T-helper 1 cell treated with Interleukin-12 subunit alpha and Interleukin-12 subunit beta and Interleukin-4 antibody, amounts not matched to agents 30 ng/mL and 1 ng/mL, for 36 hours (primary cell): ENCODE data around the gene DRD1. TPM values are rescaled to one million over a fixed set of nuclear protein-coding genes. Genes with fewer than 3 reads are reported as not detected.

Experiments
- intact Hi-C: fragments of 100-400 bp; cut with micrococcal nuclease; formaldehyde crosslinking; loops from one replicate; pipeline ENCODE4 v1.15.1; 2024
- total RNA-seq: library from RNA; stranded (reverse); gene quantifications from 2 replicates; pipeline ENCODE4 v1.2.3, GENCODE V29; 2022

DRD1 gene
- total RNA-seq = not detected in 2 replicates

DNA sequence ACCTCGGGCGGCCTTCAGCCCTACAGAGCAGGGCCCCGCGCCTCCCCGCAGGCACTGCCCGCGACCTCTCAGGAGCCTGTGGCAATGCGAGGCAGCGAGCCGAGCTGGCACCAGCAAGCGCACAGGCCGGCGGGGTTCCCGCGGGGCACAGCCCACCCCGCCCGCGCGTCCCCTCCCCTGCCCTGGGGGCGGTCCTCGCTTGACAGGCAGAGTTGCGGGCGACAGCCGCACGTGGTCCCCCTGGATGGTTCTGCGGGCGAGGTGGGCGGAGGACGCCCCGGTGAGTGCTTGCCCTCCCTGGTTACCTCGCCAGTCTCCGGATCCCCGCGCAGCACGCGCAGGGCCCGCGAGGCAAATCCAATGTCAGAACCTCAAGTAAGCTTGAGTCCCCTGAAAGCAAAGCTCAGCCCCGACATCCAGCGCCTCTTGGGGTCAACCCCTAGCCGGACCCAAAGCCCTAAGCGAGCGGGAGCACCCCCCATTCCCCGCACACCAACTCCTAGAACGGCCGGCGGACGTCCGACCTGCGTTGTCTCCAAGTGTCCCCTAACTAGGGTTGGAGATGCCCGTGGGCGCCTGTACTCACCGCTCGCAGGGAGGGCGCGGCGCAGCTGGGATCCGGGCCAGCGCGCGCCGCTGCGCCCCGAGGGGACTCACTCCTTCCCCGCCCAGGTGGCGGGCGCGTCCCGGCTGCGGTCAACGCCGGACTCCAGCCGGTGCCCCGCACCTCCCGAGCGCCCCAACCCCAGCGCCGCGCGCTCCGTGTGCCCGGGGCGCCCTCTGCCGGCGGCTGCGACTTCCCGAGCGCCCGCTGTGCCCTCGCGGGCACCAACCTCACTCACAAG is at the start of gene DRD1:
DRD1 (minus strand) TSS at position 123 of the 845 bp plus-strand sequence. CDS start 1,083 bp downstream, outside the sequence.
- intact Hi-C loops = loop anchor here (1.0 kb wide), 2 partner anchors 493 to 534 kb away; no protein-coding TSS in a partner anchor

DNA sequence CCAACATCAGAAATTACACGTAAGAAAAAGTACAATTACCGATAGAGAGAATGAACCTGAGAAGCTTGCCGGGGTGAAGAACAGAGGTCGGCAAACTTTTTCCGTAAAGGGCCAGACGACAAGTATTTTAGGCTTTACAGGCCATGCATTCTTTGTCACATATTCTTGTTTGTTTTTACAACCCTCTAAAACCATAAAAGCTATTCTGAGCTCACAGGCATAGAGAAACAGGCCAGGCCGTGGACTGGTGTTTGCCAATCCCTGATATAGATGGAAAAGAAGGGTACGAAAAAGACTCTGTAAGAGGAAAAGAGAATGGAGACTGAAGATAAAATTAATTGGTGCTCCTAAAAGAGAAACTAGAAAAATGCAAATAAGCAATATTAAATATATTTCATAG is 49.7 kb upstream of the DRD1 start:
- intact Hi-C loops = no loop called here

DNA sequence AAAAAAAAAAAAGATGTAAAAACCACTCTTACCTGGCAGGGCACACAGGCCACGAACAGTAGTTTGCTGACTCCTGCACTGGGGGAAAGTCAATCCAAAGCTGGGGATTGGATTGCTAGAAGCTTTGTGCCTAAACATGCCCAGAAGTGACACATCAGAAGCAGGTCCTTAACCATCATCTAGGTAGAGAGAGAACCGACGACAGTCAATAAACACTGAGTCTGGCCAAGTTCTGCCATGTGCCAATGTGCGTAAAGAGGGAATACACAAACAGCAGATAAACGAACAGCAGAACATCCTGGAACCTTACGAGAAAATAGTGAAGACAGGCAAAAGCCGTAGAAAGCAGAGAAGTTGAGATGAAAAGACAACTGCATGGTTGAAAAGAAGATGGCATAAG is 49.3 kb upstream of the DRD1 start:
- intact Hi-C loops = no loop called here

DNA sequence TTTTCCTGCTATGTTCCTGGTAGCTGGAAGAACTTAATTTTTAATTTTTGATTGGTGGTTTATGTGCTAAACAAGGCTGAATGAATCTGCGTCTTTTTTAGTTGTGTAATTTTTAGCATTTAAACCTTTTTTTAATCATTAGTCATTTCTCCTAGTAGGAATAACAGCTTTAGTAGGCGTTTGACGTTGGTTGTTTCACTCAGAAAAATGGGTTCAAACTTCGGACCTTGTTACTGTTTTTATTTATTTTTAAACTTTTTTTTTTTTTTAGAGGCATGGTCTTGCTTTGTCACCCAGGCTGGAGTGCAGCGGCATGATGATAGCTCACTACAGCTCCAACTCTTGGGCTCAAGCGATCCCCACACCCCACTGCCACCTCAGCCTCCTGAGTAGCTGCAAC is 47.2 kb upstream of the DRD1 start:
- intact Hi-C loops = no loop called here

DNA sequence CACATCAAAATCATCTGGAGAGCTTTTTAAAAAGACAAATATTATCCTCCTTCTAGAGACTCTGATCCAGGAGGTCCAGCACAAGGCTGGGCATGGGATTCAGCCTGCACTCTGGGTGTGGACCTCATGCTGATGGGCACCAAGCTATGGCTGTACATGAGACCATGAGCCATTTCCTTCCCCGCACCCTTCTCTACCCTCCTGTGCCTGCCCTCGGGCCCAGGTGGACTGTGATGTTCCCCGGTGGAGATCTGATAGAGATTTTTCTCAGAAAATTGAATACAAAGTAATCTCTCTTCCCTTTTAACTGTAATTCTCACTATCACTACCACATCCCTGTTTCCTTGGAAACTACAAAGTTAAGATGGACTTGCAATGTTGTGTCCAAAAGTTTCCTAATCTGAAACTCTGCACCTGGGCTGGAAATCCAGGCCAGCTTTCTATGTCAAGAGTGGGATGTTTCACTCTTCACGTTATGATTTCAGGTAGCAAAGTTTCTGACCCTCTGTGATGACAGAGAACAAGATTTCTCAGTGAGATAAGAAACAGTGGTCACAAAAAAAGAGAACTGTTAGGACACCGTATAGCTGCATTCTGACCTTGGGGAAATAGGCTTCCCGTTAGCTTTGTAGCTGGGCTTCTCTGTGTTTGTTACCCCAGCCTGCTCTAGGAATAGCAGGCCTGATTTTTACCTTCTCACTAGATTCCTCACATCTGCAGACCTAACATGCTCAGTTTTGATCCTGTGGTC is 45.9 kb upstream of the DRD1 start:
- intact Hi-C loops = loop anchor here (10.0 kb wide), 1 partner anchor 1045 kb away; the partner anchor contains the start of gene RNF44

DNA sequence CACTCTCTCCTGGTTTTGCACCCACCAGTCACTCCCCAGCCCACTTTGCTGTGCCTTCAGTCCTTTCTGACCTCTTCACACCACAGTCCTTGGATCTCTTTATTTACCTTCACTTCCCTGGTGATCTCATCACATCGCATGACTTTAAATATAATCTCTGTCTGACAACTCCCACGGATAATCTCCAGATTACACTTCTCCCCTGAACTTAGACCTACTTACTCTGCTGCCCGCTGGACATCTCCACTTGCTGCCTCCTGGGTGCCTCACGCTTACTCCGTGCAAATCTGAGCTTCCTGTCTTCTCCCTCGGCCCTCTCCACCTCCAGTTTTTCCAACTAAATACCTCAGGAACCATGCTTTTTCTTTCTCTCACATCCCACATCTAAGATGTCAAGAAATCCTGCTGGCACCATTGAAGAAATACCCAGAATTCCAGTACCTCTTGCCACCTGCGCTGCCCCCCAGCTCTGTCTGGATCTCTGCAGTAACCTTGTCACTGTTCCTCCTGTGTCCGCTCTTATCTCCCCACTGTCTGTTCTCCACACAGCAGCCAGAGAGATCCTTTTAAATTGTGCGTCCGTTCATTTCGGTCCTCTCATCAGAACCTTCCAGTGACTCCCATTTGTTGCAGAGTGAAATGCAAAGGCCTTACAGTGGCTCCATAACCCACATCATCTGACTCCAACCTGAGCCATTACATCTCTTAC is 43.7 kb upstream of the DRD1 start:
- intact Hi-C loops = loop anchor here (10.0 kb wide), 1 partner anchor 1047 kb away; the partner anchor contains the start of gene RNF44

DNA sequence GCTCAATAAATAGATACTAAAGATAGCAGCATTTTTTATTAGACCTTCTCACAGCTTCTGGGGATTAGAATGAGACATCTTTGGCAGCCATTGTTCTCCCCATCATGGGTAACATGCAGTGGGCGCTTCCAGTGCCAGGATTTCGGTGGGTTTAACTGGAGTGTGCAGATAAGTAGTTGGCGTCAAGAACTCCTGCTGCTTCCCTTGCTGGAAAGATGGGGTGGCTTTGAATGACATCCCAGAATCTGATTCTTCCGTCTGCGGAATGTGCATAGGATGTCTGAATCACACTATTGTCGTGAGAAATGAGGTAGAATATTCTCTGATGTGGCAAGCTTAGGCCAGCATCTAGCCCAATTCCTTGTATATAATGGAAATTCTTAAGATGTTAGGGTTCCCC is 41.6 kb upstream of the DRD1 start:
- intact Hi-C loops = loop anchor here (10.0 kb wide), 1 partner anchor 1049 kb away; the partner anchor contains the start of gene RNF44

DNA sequence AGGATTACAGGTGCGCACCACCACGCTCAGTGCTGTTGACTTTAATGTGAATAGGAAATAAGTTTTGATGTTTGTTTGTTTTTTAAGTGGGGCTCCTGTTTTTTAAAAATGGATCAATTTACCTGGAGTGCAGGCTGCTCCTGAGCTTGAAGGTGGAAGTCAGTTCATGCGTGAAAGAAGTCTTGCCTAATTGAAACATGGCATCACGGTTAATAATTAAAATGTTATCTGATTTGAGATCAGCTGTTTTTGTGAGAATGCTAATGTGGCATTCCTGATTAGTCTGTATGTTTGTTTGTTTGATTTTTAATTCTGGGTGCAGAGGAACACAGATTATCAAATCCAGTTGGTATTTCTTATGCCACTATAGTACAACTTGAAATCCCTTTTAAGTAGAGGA is 40.8 kb upstream of the DRD1 start:
- intact Hi-C loops = loop anchor here (10.0 kb wide), 1 partner anchor 1050 kb away; the partner anchor contains the start of gene RNF44

DNA sequence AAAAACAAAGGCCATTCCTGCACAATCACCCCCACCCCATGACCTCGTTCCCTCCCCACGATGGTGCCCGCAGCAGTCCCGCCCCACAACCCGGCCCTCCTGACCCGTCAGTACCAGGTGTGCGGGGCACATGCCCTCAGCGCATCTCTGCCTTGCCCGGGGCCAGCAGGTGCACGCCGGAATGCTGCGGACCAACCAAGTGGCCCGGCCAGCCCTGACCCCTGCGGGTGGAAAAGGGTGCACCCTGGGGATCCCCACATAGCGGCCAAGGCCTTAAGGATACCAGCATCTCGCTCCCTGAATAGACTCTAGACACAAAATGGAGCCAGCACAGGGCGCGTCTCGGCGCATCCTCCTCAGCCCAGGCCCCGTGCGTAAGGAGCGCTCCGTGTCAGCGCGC is 40.3 kb upstream of the DRD1 start:
- intact Hi-C loops = loop anchor here (10.0 kb wide), 1 partner anchor 1050 kb away; the partner anchor contains the start of gene RNF44

DNA sequence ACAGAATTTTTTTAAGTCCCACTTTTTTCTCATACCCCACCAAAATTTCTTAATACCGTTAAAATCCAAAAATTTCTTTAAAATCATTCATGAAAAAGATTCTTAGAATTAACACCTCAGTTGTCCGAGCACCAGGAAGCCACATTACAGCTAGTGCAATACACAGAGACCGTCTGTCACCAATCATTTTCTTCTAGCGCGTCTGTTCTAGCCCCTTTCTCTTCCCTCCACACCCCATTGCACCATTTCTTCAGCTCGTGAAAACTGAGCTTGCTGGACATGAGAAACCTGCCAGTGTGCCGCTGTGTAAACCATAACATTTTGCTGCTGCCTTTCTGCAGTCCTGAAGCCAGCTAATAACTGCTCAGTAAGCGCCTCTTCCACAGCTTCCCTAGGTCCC is 39.4 kb upstream of the DRD1 start:
- intact Hi-C loops = loop anchor here (10.0 kb wide), 1 partner anchor 1051 kb away; the partner anchor contains the start of gene RNF44

DNA sequence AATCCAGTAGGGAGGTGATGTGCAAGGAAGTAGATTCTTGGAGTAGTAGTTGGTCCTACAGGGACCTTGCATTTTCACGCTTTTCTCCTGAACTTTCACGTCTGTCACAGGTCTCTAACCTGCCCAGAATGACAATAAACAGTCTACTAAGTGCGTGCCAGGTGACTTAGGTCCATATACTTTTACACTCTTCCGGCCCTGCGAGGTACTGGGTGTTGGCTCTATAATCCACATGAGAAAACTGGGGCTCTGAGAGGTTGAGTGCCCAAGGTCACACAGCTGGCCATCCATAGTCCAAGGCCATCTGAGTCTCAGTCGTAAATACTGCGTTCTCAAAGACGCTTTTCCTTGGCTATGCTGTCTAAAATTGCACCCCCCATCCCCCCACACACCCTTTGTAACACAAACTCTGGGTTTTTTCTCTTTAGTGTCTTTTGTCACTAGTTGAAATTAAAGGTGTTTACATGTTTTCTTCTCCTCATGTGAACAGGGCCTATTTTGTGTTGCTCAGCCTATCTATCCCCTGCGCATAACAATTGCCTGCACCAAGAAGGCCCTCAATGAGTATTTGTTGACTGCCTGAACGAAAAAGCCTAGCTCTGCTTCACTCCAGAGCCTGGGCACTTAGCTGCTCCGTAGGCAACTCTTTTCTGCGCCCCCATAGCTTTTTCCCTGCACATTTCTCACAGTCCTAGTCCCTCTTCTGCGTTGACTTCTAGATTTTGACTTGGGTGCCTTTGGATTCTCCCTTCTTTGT is 35.3 kb upstream of the DRD1 start:
- intact Hi-C loops = loop anchor here (2.0 kb wide), 2 partner anchors 217 to 909 kb away; partner anchors contain the start of genes HIGD2A and NOP16

DNA sequence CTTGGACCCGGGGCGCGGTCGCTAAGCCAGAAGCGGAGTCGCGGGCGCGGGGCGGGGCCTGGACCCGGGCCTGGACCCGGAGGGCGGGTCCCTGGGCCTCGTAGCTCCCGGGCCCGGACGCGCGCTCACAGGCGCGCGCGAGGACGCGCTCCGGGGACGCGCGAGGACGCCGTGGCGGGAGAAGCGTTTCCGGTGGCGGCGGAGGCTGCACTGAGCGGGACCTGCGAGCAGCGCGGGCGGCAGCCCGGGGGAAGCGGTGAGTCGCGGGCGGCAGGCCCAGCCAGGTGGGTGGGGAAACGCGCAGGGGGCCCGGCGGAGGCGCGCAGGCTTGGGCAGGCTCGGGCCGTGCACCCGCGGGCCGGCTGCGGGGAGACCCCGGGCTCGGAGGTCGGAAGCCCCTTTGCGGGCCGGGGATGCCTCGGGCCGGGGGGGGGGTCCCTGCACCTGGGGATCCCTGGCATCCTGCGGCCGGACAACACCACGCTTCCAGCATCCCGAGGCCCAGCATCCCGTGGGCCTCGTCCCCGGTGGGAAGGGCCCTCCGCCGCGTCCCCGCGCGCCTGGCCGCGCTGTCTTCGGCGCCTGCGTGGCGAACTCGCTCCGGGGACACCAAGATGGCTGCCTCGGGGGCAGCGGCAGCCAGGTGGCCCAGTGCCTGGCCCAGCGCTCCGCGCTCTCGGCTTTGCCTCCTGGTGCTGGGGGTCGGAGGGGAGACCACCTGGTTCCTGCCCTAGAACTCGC is 34.6 kb upstream of the DRD1 start, which contains the start of gene SFXN1:
SFXN1 (plus strand) TSS at position 177 of the 741 bp plus-strand sequence. CDS start 13,544 bp downstream, outside the sequence.
- intact Hi-C loops = loop anchor here (1.0 to 2.0 kb wide), 7 partner anchors 14 to 910 kb away; partner anchors contain the start of genes HIGD2A, HRH2 and NOP16

DNA sequence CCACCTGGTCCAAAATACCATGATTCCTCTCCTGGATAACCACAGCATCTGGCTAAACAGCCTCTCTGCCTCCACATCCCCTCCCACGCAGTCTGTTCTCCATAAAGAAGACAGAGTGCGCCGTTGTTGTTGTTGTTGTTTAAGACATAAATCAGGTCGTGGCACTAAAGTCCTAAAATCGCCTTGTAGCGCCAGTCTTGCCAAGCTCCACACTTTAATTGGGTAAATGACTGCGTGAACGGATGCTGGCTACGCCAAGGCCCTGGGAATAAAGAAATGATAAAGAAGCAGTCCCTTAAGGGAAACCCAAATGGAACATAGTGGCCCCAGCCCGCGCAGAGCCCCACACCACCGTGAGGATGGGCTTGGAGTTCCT is 34.0 kb upstream of the DRD1 start:
- intact Hi-C loops = loop anchor here (1.0 to 2.0 kb wide), 7 partner anchors 14 to 911 kb away; partner anchors contain the start of genes HIGD2A, HRH2 and NOP16

DNA sequence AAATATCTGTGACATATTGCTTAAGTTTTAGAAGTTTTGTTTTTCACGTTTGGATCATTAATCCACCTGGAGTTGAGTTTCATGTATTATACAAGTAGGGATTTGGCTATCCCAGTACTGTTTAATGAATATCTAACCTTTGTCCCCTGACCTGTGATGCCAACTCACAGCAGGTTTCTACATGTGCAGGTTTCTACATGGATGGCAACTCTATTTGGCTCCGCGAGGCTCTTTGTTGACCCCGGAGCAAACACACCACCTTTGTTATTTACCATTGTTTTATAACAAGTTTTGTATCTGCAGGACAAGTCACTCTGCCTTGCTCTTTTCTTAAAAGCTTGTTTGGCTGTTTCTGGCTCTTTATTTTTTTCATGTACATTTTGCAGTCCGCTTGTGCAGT is 33.5 kb upstream of the DRD1 start:
- intact Hi-C loops = no loop called here

DNA sequence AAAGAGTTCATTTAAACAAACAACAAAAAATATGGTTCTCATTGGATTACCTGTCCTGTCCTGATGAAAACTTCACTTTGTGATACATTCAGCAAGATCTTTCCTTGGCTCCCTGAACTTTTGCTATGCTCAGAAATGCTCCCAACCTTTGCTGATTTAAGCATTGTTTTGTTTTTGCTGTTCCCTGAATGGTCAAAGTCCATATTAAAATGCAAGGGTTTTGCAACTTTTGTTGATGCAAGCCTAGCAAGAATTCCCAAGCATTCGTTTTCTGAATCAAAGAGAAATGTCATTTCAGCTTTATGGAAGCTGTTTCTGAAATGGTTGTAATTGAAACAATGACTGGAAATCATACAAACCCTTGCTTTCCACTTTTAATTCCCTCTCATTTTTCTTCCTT is 31.3 kb upstream of the DRD1 start:
- intact Hi-C loops = no loop called here

DNA sequence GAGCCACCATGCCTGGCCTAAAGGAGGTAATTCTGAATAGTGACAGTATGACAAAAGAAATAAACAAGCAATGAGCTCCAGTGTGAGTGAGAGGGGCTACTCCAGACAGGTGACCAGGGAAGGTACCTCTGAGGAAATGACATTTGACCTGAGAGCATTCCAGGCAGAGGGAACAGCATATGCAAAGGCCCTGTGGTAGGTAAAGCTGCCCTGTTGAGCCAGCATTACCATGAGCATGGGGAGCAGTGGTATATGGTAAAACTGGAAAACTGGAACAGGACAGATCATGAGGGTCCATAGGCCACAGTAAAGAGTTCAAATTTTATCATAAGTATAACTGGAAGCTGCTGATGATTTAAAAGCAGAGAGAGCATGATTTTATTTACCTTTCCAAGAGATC is 28.4 kb upstream of the DRD1 start:
- intact Hi-C loops = no loop called here

DNA sequence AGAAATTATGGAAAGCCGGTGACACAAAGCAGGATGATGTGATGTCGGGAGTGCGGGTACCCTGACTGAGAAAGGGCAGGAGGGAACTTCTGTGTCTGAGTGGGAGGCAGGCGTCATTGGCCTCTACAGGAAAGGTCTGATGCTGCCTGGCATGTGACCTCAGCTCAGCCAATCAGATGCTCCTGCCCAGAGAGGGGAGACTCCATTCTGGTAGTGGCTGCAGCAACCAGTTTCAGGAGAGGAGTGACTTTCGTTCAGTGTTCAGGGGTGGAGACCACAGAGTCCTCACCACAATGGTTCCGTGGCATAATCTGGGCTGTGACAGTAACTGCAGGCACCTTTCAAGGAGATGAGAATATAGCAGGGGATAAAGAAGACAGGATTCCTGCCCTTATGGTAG is 27.6 kb upstream of the DRD1 start:
- intact Hi-C loops = no loop called here

DNA sequence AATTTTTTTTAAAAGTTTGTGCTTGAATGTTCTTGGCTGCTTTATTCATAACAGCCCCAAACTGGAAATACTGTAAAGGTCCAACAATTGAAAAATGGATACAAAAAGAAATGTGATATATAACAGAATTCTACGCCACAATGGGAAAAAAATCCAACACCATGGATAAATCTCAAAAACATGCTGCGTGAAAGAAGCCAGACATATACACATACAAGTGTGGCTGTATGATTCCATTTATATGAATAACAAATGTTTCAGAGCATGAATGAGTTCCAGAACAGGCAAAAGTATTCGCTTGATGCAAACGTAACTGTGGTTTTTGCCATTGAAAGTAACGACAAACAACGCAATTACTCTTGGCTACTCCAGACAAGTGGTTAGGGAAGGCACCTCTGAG is 27.2 kb upstream of the DRD1 start:
- intact Hi-C loops = no loop called here

DNA sequence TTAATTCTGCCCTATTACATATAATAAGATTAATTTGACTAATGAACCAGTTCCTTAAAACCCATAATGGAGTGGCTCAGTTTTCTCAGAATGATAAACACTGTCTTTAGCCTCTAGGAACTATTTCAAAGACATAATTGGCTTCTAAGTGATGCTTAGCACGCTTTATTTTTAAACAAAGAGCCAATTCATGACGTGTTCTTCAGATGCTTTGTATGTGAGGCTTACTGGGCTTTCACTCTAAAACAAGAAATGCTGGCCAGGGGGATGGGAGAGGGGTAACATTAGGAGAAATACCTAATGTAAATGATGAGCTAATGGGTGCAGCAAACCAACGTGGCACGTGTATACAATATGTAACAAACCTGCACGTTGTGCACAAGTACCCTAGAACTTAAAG is 26.8 kb upstream of the DRD1 start:
- intact Hi-C loops = no loop called here

DNA sequence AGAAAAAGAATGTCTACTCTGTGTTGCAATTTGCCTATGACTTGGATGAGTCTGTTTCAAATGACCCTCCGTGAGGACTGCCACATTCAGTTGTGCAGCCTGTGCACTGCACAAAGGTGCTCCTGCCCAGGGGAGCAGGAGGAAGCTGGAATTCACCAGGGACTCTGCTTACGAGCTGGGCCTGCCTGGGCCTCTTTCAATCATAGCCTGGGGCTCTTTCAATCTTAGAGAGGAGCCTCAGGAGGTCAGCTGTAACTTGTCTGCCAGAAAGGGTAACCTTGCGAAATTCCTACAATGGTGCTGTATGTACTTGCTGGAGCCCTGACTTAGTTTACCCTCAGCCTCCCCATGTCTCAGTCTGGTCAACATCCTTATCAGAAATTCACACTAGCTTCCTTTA is 25.9 kb upstream of the DRD1 start:
- intact Hi-C loops = no loop called here
